D341Med (cell line): ENCODE measurements around the gene TSSK3.
A peak's percentile ranks its signal among the peaks of the same experiment; 100 is the strongest.
"Not testable (repeated sequence)": the region's sequence is repeated elsewhere in the genome, so short reads cannot be mapped to it uniquely, and the experiment has no call there.

ENCODE experiments used
- DNase-seq: peaks from one replicate; pipeline ENCODE4 v3.0.0; 2012; ENCODE audit warnings: low spot score

TSSK3 gene

DNA sequence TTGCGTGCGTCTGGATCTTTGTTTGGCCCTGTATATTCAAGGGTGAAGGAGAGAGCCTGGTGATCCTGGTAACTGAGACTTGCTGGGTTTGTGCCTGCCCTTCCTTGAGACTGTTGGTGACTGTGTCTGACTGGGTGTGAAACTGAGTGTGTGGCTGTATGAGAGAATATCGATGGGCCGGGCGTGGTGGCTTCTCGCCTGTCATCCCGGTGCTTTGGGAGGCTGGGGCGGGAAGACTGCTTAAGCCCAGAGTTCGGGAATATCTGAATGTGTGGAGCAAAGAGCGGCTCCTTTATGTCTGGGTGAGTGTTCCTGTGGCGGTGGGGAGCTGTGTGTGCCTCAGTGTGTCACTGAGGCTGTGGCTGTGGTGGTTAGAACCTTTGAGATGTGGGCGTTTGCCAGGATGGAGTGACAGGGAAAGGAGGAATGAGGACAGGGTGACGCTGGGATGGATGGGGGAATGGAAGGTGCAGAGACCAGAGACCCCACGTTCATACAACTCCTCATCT is 23.6 kb upstream of the TSSK3 start:
- no peak for DNase-seq

DNA sequence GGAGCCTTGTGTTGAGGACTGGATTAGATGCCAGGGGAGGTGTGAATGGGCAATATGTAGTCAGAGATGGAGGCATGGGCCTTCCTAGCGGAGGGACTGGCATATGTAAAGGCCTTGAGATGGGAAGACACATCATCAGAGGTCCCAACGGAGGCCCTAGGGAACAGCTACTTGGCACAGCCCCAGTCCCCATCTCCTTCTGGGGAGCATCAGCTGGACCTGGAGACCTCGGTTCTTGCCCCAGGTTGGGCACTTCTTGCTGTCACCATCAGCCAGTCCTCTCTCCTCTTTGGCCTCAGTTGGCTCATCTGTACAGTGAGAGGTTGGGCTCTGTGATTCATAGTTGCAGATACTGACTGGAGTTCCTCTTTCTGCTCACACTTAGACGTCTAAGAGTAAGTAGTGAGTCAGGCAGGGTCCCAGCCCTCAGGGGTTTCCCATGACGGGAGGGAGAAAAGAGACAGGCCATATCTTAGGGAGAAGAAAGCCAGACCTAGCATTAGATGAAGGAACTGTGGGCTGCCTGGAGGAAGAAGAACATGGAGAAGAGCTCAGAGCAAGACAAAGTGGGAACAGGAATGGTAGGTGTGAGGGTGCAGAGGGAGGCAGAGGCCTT is 22.9 kb upstream of the TSSK3 start:
- DNase-seq = no peak

- no peak for DNase-seq
Measured at GRCh38 chr1:32341186-32341757, 21.1 kb upstream of the TSSK3 start.

- no peak for DNase-seq
Measured at GRCh38 chr1:32341971-32342370, 20.4 kb upstream of the TSSK3 start.

DNA sequence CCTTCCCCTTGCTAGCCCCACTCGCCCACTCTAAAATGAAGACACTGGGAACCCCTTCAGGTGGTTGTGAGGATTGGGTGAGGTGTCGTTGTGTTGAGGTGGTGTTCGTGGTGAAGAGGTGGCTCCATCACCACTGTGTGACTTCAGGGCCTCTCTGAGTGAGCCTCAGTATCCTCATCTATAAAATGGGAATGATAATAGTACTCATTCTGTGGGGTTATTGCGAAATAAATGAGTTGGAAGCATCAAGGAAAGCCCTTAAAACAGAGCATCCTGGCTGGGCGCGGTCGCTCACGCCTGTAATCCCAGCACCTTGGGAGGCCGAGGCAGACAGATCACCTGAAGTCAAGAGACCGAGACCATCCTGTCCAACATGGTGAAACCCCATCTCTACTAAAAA is 19.6 kb upstream of the TSSK3 start:
- DNase-seq = no peak

DNA sequence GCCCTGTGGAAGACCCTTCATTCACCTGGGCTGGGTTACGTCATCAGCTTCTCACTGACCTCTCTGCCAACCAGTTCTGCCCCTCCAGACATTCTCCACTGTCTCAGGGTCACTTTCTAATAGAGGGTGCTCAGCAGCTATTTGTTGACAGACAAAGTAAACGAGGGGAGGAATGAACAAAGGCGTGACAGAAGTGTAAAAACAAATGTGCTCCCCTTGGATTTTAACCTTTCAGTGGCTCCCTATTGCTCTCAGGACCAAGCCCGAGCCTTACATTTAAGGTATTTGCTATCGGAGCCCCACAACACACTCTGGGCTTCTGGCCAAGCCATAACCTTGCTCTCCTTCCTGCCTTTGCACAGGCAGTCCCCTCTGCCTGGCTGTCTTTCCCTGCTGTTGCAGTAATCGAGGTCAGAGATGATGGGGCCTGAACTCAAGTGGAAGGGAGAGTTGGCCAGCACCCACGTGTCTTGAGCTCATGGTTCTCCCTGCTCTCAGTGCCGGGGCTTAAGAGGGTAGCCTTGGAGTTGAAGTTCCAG is 17.0 kb upstream of the TSSK3 start:
- DNase-seq = no peak

DNA sequence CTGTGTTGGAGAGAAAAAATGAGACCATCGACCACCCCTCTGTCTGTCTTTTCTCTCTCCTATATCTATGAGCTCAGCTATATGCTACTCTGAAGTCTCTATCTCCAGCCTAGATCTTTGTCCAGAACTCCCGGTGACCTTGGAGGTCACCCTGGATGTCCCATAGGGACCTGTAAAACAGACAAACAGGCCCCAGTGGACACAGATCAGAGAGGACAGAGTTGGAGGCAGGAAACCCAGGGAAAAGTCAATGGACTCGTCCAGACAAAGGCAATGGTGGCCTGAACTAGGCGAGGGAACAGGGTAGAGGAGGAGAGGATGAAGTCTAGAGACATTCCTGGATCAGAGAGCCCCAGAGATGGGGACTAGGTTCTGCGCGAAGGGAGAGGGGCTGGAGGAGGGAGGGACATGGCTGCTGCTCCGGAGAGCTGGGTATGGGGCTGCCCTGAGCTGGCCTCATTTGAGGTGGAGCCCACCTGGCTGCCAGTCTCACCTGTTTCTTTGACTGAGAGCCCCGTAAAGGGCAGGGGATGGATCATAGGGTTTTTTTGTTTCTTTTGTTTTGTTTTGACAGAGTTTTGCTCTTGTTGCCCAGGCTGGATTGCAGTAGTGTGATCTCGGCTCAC is 15.7 kb upstream of the TSSK3 start:
- no peak for DNase-seq

DNA sequence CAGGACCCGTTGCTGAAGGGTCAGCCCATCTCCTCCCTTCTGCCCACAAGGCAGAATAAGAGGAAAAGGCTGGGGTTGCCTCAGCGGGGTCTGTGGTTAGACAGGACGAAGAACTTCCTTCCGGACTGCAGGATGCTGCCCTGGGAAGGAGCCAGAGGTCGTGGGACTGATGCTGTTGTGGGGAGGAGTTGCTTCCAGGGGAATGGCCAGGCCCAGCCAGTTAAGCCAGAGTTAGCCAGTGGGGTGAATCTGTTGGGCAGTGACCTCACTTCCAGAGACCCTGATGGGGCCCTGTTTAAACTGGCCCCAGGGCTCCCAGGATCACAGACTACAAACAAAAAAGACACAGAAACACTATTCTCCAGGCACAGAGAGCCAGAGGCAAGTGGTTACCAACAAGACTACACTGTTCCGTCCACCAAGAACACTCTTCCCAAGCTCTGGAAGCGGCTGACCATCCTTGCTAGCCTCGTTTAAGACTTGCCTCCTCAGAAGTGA is 13.1 kb upstream of the TSSK3 start:
- DNase-seq = no peak

DNA sequence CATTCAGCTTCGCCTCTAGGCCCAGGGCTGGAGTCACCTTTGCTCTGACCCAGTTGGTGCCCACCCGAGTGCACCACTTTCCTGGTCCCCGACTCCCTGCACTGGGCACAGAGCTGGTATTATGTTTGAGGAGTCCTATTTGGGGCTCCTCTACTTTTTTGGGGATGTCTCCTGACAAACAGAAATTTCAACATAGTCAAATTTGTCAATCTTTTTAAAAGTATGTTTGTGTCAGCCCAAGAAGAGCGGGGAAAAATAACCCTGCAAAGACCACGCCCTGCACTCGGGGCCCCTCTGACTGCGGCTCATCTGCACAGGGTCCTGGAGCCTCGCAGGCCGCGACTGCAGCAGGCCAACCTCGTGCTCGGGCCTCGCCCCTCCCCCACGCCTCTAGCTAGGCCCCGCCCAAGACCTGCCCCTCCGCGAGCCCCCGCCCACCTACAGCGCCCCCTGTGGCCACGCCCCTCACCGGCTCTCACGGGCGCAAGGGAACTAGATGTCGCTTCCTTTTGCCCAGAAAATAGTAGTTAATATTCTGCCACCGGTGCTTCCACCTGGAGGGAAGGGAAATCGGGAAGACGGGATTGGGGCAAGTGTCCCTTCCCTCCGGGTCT is 11.4 kb upstream of the TSSK3 start:
- DNase-seq = peak; percentile 92

- peak; percentile 99 for DNase-seq
Measured at GRCh38 chr1:32351399-32352238, 10.7 kb upstream of the TSSK3 start.

- no peak for DNase-seq
Measured at GRCh38 chr1:32352239-32352745, 10.0 kb upstream of the TSSK3 start.

GRCh38 chr1:32352831-32353383 is 9.4 kb upstream of the TSSK3 start:
- no peak for DNase-seq

GRCh38 chr1:32353431-32353830 is 8.9 kb upstream of the TSSK3 start:
- no peak for DNase-seq

- DNase-seq = no peak
Measured at GRCh38 chr1:32353886-32354570, 8.3 kb upstream of the TSSK3 start.

GRCh38 chr1:32355778-32356177 is 6.6 kb upstream of the TSSK3 start:
- DNase-seq = not testable (repeated sequence)

GRCh38 chr1:32356478-32356877 is 5.9 kb upstream of the TSSK3 start:
- no peak for DNase-seq

DNA sequence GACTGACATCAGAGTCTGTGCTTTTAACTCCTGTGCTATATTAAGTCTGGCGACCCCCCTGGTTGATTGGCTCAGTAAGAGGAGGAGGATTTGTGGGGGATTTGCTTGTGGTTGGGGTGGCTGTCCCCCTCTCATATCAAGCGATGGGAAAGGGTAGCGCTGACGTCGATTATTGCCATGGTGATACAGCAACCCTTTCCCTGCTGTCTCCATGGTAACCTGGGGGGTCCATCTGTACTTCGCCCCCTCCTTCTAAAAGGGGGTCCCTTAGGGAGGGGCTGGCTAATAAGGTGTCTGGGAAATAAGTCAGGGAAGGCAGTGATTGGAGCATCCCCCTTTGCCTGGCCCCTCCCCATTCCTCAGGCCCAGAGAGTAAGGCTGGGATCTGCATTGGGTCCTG is 4.7 kb upstream of the TSSK3 start:
- no peak for DNase-seq

- no peak for DNase-seq
Measured at GRCh38 chr1:32358435-32358834, 3.9 kb upstream of the TSSK3 start.

DNA sequence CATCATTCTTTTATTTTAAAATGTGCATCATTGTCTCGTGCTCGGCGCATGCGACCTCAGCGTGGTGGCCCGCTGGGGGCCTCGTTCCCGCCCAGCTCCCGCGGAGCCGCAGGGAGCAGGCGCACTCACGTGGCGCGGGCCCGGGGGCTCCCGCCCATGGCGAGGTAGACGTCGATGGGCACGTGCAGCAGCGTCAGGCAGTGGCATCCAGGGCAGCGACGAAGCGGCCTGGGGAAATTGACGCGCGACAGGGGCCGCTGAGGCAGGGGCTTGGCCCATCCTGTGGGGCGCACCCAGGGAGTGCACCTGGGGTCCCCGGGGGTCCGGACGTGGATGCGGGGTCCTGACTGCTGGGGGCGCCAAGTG is 1.0 kb upstream of the TSSK3 start:
- no peak for DNase-seq

DNA sequence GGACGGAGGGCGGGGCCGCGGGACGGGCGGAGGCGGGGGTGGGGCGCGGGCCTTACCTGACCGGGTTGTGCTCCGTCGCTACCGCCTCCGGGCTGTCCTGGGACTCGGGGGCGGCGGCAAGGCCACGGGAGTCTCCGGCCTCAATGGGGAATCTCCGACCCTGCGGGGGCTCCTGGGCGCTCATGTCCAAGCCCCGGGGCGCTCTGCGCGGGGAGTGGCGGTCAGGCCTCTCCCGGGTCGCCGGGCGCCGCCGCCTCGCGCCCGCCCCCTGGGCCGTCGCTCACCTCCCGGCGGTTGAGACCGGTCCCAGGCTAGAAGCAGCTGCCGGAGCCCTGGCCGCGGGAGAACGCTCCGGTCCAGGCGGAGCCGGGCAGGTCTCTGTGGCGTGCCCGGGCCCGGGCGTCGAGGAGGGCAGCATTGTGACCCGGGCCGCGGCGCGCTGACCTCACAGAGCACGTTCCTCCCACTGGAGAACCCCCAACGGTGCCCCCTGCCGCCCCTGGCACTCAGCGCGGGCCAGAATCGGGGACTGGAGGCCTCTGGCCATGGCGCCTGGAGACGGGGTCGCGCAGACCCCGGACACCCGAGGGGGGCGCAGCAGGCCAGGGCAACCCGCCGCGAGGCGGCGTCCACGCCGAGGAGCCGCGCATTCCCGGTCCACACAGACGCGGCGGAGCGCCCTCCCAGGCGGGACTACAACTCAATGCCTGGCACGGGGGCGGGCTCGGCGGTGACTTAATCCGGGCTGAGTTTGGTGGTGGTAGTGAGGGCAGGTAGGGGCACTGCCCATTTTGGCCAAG is 465 bp upstream of the TSSK3 start:
- no peak for DNase-seq
